ENCODE data around the gene TRIP13. TPM values are rescaled to one million over a fixed set of nuclear protein-coding genes. Genes with fewer than 3 reads are reported as not detected.
"Not testable (repeated sequence)": the region's sequence is repeated elsewhere in the genome, so short reads cannot be mapped to it uniquely, and the experiment has no call there.

TRIP13 gene
- total and polyA plus RNA-seq, 3 donors from 2014 or later = 34.3 to 71.6 (median 49.1) TPM

GRCh38 chr5:852018-852417 lies 40.7 kb upstream of the TRIP13 start:
- TF ChIP-seq CTCF (IDR thresholded peaks at IDR 0.05) = no peak
- TF ChIP-seq POLR2A (IDR thresholded peaks at IDR 0.05) = no peak
- Histone ChIP-seq H3K27ac (no peak overlapping the region), H3K4me1 (no peaks in the 10 kb centered on the region), H3K36me3 (ENCODE audit: low read depth, missing control alignments) (no peaks in the 10 kb centered on the region), H3K4me3 (no peak overlapping the region), H3K9me3 (no peaks in the 10 kb centered on the region), H3K27me3 (no peaks in the 10 kb centered on the region)
- 48 to 63% methylated on average over 5 of the region's 5 CpGs for WGBS, 2 donors
- no peak for DNase-seq
- intact Hi-C loops (cut with DNase I; ENCODE audit: low total_unique reads) = no loop called here

- DNase-seq = no peak
- 91% methylated on average over 55 of the region's 55 CpGs for WGBS, 2 donors
Observed at GRCh38 chr5:852431-853401, 40.0 kb upstream of the TRIP13 start.

GRCh38 chr5:853416-854090 lies 39.1 kb upstream of the TRIP13 start:
- H3K27ac ChIP-seq; intact Hi-C loops (cut with DNase I; ENCODE audit: low total_unique reads); H3K4me3 ChIP-seq; H3K36me3 ChIP-seq (ENCODE audit: low read depth, missing control alignments); H3K4me1 ChIP-seq; H3K27me3 ChIP-seq; DNase-seq; H3K9me3 ChIP-seq: not testable (repeated sequence)
- WGBS, 2 donors = 86 to 93% methylated on average over 16 to 18 of the region's 18 CpGs

More at GRCh38 chr5:852431-853401, 40.0 kb upstream of the TRIP13 start:
- intact Hi-C loops (cut with DNase I; ENCODE audit: low total_unique reads) = no loop called here
- no peaks in the 10 kb centered on the region for H3K9me3 ChIP-seq
- H3K36me3 ChIP-seq (ENCODE audit: low read depth, missing control alignments) = no peaks in the 10 kb centered on the region
- H3K4me3 ChIP-seq = no peak overlapping the region
- H3K27me3 ChIP-seq = no peaks in the 10 kb centered on the region
- H3K4me1 ChIP-seq = no peaks in the 10 kb centered on the region
- H3K27ac ChIP-seq = no peak overlapping the region
- TF ChIP-seq POLR2A (IDR thresholded peaks at IDR 0.05) (no peak), CTCF (IDR thresholded peaks at IDR 0.05) (no peak)

GRCh38 chr5:854217-854616 lies 38.5 kb upstream of the TRIP13 start:
- Histone ChIP-seq H3K4me1 (no peaks in the 10 kb centered on the region), H3K27me3 (no peaks in the 10 kb centered on the region), H3K27ac (no peak overlapping the region), H3K4me3 (no peak overlapping the region), H3K36me3 (ENCODE audit: low read depth, missing control alignments) (no peaks in the 10 kb centered on the region), H3K9me3 (no peaks in the 10 kb centered on the region)
- DNase-seq = no peak
- TF ChIP-seq CTCF (IDR thresholded peaks at IDR 0.05) = no peak
- TF ChIP-seq POLR2A (IDR thresholded peaks at IDR 0.05) = no peak
- WGBS, 2 donors = 80 to 82% methylated on average over 13 of the region's 13 CpGs
- intact Hi-C loops (cut with DNase I; ENCODE audit: low total_unique reads) = no loop called here

- intact Hi-C loops (cut with DNase I; ENCODE audit: low total_unique reads) = no loop called here
- 87 to 89% methylated on average over 24 to 32 of the region's 32 CpGs for WGBS, 2 donors
- no peak for DNase-seq
- Histone ChIP-seq H3K4me1 (no peaks in the 10 kb centered on the region), H3K36me3 (ENCODE audit: low read depth, missing control alignments) (no peaks in the 10 kb centered on the region), H3K27me3 (no peaks in the 10 kb centered on the region), H3K9me3 (no peaks in the 10 kb centered on the region), H3K4me3 (no peak overlapping the region), H3K27ac (no peak overlapping the region)
- no peak for TF ChIP-seq POLR2A (IDR thresholded peaks at IDR 0.05)
- TF ChIP-seq CTCF (IDR thresholded peaks at IDR 0.05) = no peak
Observed at GRCh38 chr5:854966-855743, 37.5 kb upstream of the TRIP13 start.

Data from testis (tissue), 3 donors.